GM08714 (cell line): Measurements from ENCODE around the gene CRYGN.
A peak's percentile ranks its signal among the peaks of the same experiment; 100 is the strongest.

Source experiments
- H3K4me3 ChIP-seq: fragments of 200-500 bp; sonication (Bioruptor generic); 2 replicates; pipeline ENCODE4 v1.5.1; 2014; ENCODE audit warnings: mild to moderate bottlenecking, low read length, inconsistent platforms
- ZNF274 ChIP-seq: IDR thresholded peaks from 2 replicates; pipeline ENCODE4 v1.6.1; 2012; ENCODE audit warnings: mild to moderate bottlenecking, low read depth, low read length

Gene CRYGN

GRCh38 chr7:151439855-151440798 lies at the start of gene CRYGN:
TSS of gene CRYGN (minus strand) at chr7:151440141. CDS start at chr7:151439917, 224 bp downstream.
- TF ChIP-seq ZNF274, result no peak
- H3K4me3 ChIP-seq, result no peak within 1 kb of the TSS

GRCh38 chr7:151489498-151489897 lies 49.6 kb upstream of the CRYGN start:
- H3K4me3 ChIP-seq, result no peak overlapping the region
- TF ChIP-seq ZNF274, result no peak

GRCh38 chr7:151488096-151488495 lies 48.2 kb upstream of the CRYGN start:
- no peak for TF ChIP-seq ZNF274
- no peak overlapping the region for H3K4me3 ChIP-seq

GRCh38 chr7:151487228-151487627 lies 47.3 kb upstream of the CRYGN start:
- TF ChIP-seq ZNF274, result no peak
- no peak overlapping the region for H3K4me3 ChIP-seq

- no peak for TF ChIP-seq ZNF274
- H3K4me3 ChIP-seq, result no peak overlapping the region
Observed at GRCh38 chr7:151486074-151486473, 46.1 kb upstream of the CRYGN start.

- no peak for TF ChIP-seq ZNF274
- H3K4me3 ChIP-seq, result peak overlapping the region; percentile 18; the same call in 1 of the 2 replicates
Observed at GRCh38 chr7:151484971-151485707, 45.2 kb upstream of the CRYGN start.

- no peak for TF ChIP-seq ZNF274
- no peak overlapping the region for H3K4me3 ChIP-seq
Observed at GRCh38 chr7:151483711-151483983, 43.7 kb upstream of the CRYGN start.

GRCh38 chr7:151482883-151483710 lies 43.2 kb upstream of the CRYGN start:
- no peak for TF ChIP-seq ZNF274
- H3K4me3 ChIP-seq, result no peak overlapping the region

- no peak for TF ChIP-seq ZNF274
- H3K4me3 ChIP-seq, result no peak overlapping the region
Observed at GRCh38 chr7:151481650-151482505, 41.9 kb upstream of the CRYGN start.

GRCh38 chr7:151477867-151478266 lies 37.9 kb upstream of the CRYGN start:
- TF ChIP-seq ZNF274, result no peak
- H3K4me3 ChIP-seq, result no peak overlapping the region

GRCh38 chr7:151472644-151473380 lies 32.9 kb upstream of the CRYGN start:
- H3K4me3 ChIP-seq, result no peak overlapping the region; the same call in 1 of the 2 replicates
- no peak for TF ChIP-seq ZNF274

- H3K4me3 ChIP-seq, result no peak overlapping the region; the same call in 1 of the 2 replicates
- no peak for TF ChIP-seq ZNF274
Observed at GRCh38 chr7:151470711-151471110, 30.8 kb upstream of the CRYGN start.

GRCh38 chr7:151469281-151469680 lies 29.3 kb upstream of the CRYGN start:
- TF ChIP-seq ZNF274, result no peak
- no peak overlapping the region for H3K4me3 ChIP-seq
